ENCODE data around the gene CA4. TPM values are rescaled to one million over a fixed set of nuclear protein-coding genes. Genes with fewer than 3 reads are reported as not detected.
"Not testable (repeated sequence)": the region's sequence is repeated elsewhere in the genome, so short reads cannot be mapped to it uniquely, and the experiment has no call there.

The CA4 gene
- 1 to 10 TPM; 2.9 to 7.0 TPM for total RNA-seq
- long read RNA-seq, donor 1, partial matches to known transcripts, result 0 of 1 reads
- long read RNA-seq, donor 1, other reads (novel, unspliced or antisense), result 1 of 1 reads
- long read RNA-seq, donor 2, partial matches to known transcripts, result 0 of 3 reads
- long read RNA-seq, donor 2, other reads (novel, unspliced or antisense), result 1 of 3 reads

- no peak for DNase-seq (ENCODE audit: low spot score)
- intact Hi-C loops (cut with DNase I), result no loop called here
These were observed at the start of gene CA4 for GRCh38 chr17:60149691-60150582. Gene CA4 (plus strand): TSS chr17:60149973. CDS start chr17:60150035, 62 bp downstream.

- not testable (repeated sequence) for DNase-seq (ENCODE audit: low spot score)
- intact Hi-C loops (cut with DNase I), result loop anchor here in 1 of 2 donors (10.0 kb wide), 1 partner anchor 334 kb away; no protein-coding TSS in a partner anchor
These were observed 49.2 kb upstream of the CA4 start for GRCh38 chr17:60100577-60100976.

- intact Hi-C loops (cut with DNase I), result loop anchor here in 1 of 2 donors (10.0 kb wide), 1 partner anchor 333 kb away; no protein-coding TSS in a partner anchor
- not testable (repeated sequence) for DNase-seq (ENCODE audit: low spot score)
These were observed 47.6 kb upstream of the CA4 start for GRCh38 chr17:60102015-60102631.

GRCh38 chr17:60102632-60103096 lies 47.1 kb upstream of the CA4 start:
- intact Hi-C loops (cut with DNase I), result loop anchor here in 1 of 2 donors (10.0 kb wide), 1 partner anchor 332 kb away; no protein-coding TSS in a partner anchor
- DNase-seq (ENCODE audit: low spot score), result peak; percentile 84

- no peak for DNase-seq (ENCODE audit: low spot score)
- intact Hi-C loops (cut with DNase I), result loop anchor here in 1 of 2 donors (10.0 kb wide), 1 partner anchor 331 kb away; no protein-coding TSS in a partner anchor
These were observed 45.8 kb upstream of the CA4 start for GRCh38 chr17:60103957-60104356.

- intact Hi-C loops (cut with DNase I), result loop anchor here in 1 of 2 donors (10.0 kb wide), 1 partner anchor 328 kb away; no protein-coding TSS in a partner anchor
These were observed 43.3 kb upstream of the CA4 start for GRCh38 chr17:60106340-60107059.

GRCh38 chr17:60107526-60108257 lies 42.1 kb upstream of the CA4 start:
- intact Hi-C loops (cut with DNase I), result loop anchor here in 1 of 2 donors (10.0 kb wide), 1 partner anchor 327 kb away; no protein-coding TSS in a partner anchor
- no peak for DNase-seq (ENCODE audit: low spot score)

More at GRCh38 chr17:60106340-60107059, 43.3 kb upstream of the CA4 start:
- DNase-seq (ENCODE audit: low spot score), result no peak

- intact Hi-C loops (cut with DNase I), result loop anchor here in 1 of 2 donors (10.0 kb wide), 1 partner anchor 326 kb away; no protein-coding TSS in a partner anchor
- not testable (repeated sequence) for DNase-seq (ENCODE audit: low spot score)
These were observed 41.5 kb upstream of the CA4 start for GRCh38 chr17:60108309-60108708.

GRCh38 chr17:60108712-60109111 lies 41.1 kb upstream of the CA4 start:
- intact Hi-C loops (cut with DNase I), result loop anchor here in 1 of 2 donors (10.0 kb wide), 1 partner anchor 326 kb away; no protein-coding TSS in a partner anchor
- DNase-seq (ENCODE audit: low spot score), result no peak

- no peak for DNase-seq (ENCODE audit: low spot score)
- intact Hi-C loops (cut with DNase I), result loop anchor here in 1 of 2 donors (10.0 kb wide), 1 partner anchor 326 kb away; no protein-coding TSS in a partner anchor
These were observed 40.6 kb upstream of the CA4 start for GRCh38 chr17:60109161-60109560.

- DNase-seq (ENCODE audit: low spot score), result no peak
- intact Hi-C loops (cut with DNase I), result no loop called here
These were observed 39.2 kb upstream of the CA4 start for GRCh38 chr17:60110586-60110985.

GRCh38 chr17:60111661-60112060 lies 38.1 kb upstream of the CA4 start:
- DNase-seq (ENCODE audit: low spot score), result not testable (repeated sequence)

GRCh38 chr17:60115364-60115763 lies 34.4 kb upstream of the CA4 start:
- DNase-seq (ENCODE audit: low spot score); intact Hi-C loops (cut with DNase I): not testable (repeated sequence)

More at GRCh38 chr17:60111661-60112060, 38.1 kb upstream of the CA4 start:
- intact Hi-C loops (cut with DNase I), result not testable (repeated sequence)

- intact Hi-C loops (cut with DNase I); DNase-seq (ENCODE audit: low spot score): not testable (repeated sequence)
These were observed 33.6 kb upstream of the CA4 start for GRCh38 chr17:60116196-60116595.

- intact Hi-C loops (cut with DNase I); DNase-seq (ENCODE audit: low spot score): not testable (repeated sequence)
These were observed 30.6 kb upstream of the CA4 start for GRCh38 chr17:60119162-60119561.

GRCh38 chr17:60119807-60120748 lies 29.7 kb upstream of the CA4 start:
- DNase-seq (ENCODE audit: low spot score); intact Hi-C loops (cut with DNase I): not testable (repeated sequence)
